22Rv1 (cell line): ENCODE results near the gene CERT1.

Source experiments
- H3K27ac ChIP-seq: fragments of 450-650 bp; 2 replicates; pipeline ENCODE4 v1.5.1; 2017
- ZFX ChIP-seq: fragments of 450-650 bp; IDR thresholded peaks from 2 replicates; pipeline ENCODE4 v1.6.1; 2017; ENCODE audit warnings: antibody characterized with exemption, borderline replicate concordance
- TF ChIP-seq, protein P1 (sequence below): fragments of 450-650 bp; IDR thresholded peaks from 2 replicates; pipeline ENCODE4 v1.5.1; 2017; ENCODE audit warnings: mild to moderate bottlenecking

CERT1 gene

DNA sequence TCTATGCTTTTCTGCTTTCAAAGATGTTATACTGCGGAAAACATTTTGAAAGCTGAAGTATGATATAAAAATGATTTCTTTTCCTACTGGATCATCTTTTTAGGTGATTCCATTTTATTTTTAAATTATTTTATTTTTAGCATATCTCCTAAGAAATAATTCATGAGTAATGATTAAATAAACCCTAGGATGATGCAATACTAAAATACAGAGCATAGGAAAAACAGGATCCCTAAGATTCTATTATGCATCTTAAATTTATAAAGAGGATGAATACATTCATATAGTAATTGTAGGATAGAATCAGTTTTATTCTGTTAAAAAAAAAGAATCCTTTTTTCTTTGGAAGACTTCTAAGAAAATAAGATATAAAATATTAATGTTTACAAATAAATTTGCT is 11.1 kb upstream of the CERT1 start:
- TF ChIP-seq ZFX = no peak
- TF ChIP-seq, protein P1, sequence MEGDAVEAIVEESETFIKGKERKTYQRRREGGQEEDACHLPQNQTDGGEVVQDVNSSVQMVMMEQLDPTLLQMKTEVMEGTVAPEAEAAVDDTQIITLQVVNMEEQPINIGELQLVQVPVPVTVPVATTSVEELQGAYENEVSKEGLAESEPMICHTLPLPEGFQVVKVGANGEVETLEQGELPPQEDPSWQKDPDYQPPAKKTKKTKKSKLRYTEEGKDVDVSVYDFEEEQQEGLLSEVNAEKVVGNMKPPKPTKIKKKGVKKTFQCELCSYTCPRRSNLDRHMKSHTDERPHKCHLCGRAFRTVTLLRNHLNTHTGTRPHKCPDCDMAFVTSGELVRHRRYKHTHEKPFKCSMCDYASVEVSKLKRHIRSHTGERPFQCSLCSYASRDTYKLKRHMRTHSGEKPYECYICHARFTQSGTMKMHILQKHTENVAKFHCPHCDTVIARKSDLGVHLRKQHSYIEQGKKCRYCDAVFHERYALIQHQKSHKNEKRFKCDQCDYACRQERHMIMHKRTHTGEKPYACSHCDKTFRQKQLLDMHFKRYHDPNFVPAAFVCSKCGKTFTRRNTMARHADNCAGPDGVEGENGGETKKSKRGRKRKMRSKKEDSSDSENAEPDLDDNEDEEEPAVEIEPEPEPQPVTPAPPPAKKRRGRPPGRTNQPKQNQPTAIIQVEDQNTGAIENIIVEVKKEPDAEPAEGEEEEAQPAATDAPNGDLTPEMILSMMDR = no peak
- no peak overlapping the region for H3K27ac ChIP-seq

DNA sequence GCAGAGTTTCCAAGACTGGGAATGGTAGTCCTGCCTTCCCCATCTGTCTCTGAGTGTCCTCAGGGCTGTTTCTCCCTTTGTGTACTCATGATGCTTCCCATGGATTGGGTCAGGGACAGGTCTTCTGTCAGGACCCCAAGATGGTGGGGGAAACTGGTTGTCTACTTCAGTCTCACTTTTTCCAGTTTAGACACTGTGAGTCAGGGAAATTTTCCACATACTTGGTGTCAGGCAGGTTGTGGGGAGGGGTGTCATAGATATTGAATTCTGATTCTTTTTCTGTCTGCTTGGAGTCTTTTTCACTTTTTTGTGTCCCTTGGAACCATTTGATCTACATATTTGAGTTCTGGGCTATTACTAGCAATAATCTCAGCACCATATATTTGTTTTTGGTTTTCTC is 10.6 kb upstream of the CERT1 start:
- no peak overlapping the region for H3K27ac ChIP-seq
- no peak for TF ChIP-seq ZFX
- TF ChIP-seq, protein P1 = no peak

DNA sequence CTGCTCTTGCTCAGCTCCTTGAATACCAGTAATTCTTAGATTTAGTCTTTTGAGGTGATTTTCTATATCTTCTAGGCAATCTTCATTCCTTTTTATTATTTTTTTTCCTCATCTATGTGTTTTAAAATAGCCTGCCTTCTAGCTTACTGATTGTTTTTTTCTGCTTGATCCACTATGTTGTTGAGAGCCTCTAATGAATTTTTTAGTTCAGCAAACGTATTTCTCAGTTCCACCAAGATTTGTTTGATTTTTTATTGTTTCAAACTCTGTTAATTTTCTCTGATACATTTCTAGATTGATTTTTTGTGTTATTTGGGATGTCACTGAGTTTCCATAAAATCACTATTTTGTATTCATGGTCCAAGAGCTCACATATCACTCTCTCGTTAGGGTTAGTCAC is 9.8 kb upstream of the CERT1 start:
- H3K27ac ChIP-seq = no peak overlapping the region
- TF ChIP-seq, protein P1 = no peak
- no peak for TF ChIP-seq ZFX

DNA sequence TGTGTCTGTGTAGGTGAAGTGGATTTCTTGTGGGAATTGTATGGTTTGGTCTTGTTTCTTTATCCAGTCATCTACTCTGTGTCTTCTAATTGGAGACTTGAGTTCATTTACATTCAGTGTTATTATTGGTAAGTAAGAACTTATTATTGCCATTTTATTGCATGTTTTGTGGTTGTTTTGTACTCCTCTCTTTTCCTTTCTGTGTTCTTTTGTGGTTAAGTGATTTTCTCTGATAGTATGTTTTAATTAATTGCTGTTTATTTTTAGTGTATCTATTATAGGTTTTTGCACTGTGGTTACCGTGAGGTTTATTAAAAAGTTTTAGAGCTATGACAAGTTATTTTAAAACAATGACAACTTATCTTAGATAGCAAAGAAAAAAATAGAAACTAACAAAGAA is 8.3 kb upstream of the CERT1 start:
- TF ChIP-seq, protein P1 = no peak
- TF ChIP-seq ZFX = no peak

DNA sequence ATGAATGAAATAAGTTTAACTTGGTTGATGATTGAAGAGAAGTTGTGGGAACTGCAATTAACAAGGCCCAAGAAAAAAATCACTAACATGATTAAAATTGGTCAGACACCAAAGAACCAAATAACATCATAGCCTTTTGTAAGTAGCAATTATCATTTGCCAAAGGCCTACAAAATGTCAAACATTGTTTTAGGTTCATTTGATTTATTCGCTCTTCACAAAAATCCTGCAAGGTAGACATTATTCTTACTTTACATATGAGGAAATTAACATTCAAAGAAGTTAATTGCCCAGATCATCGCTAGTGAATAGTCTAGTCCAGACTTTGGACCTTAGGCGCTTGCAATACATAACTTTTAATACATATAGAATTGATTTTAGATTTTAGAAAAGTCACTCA is 2.9 kb upstream of the CERT1 start:
- H3K27ac ChIP-seq = no peak overlapping the region
- TF ChIP-seq, protein P1 = no peak
- TF ChIP-seq ZFX = no peak

More for the DNA sequence above, 8.3 kb upstream of the CERT1 start:
- no peak overlapping the region for H3K27ac ChIP-seq

DNA sequence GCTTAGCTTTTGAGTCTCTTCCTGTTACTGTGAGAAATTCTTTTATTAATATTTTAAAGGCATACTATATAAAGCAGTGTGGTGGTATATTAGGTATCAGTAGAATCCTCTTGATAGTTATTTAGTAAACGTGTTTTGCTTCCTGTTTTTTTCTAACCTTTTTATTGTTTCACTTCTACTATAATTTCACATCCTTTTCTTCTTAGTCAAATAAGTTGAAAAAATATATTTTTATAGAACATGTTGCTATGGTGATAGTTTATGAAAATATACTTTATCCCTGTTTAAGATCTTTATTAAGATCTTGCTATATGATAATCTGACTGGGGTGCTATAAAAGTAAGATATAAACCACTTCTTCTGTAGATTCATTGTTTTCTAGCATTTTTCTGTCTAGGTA is 2.4 kb upstream of the CERT1 start:
- no peak overlapping the region for H3K27ac ChIP-seq
- no peak for TF ChIP-seq ZFX
- TF ChIP-seq, protein P1 = no peak

GRCh38 chr5:75512383-75513074 is 1.1 kb upstream of the CERT1 start:
- peak overlapping the region; percentile 69 for H3K27ac ChIP-seq
- TF ChIP-seq, protein P1 = no peak
